Breast epithelium (tissue), 4 donors: Measurements from ENCODE around the gene PRMT9. TPM values are rescaled to one million over a fixed set of nuclear protein-coding genes. Genes with fewer than 3 reads are reported as not detected.

Experiments used
- DNase-seq, 2 donors: peaks; one replicate each; pipeline ENCODE4 v3.0.0-alpha.2; 2019; ENCODE audit warnings: low spot score in 2 of 2
- H3K27ac ChIP-seq, 2 donors: fragments of 200-600 bp; sonication (generic) in 1 of 2; one replicate each; pipeline ENCODE4 v1.5.1; 2016 to 2019; ENCODE audit warnings: mild to moderate bottlenecking in 1 of 2
- H3K27me3 ChIP-seq, 2 donors: fragments of 200-600 bp; sonication (generic) in 1 of 2; one replicate each; pipeline versions ENCODE4 v1.5.1 to v1.6.0; 2017 to 2019; ENCODE audit warnings: control low read depth in 1 of 2, mild to moderate bottlenecking in 1 of 2
- H3K36me3 ChIP-seq: fragments of 200-600 bp; one replicate; pipeline ENCODE4 v1.5.1; 2019
- H3K4me1 ChIP-seq, 2 donors: fragments of 200-600 bp; sonication (generic); one replicate each; pipeline ENCODE4 v1.5.1; 2016 to 2019; ENCODE audit warnings: control low read depth in 1 of 2
- H3K4me3 ChIP-seq, 3 donors: fragments of 200-600 bp; sonication (generic); 1 replicate in 2 of 3; 2 replicates in 1 of 3; pipeline ENCODE4 v1.5.1; 2016 to 2019; ENCODE audit warnings: mild to moderate bottlenecking in 3 of 3, moderate library complexity in 2 of 3
- H3K9me3 ChIP-seq, 2 donors: fragments of 200-600 bp; sonication (generic) in 1 of 2; one replicate each; pipeline ENCODE4 v1.5.1; 2016 to 2019; ENCODE audit warnings: control low read depth in 1 of 2
- CTCF ChIP-seq, 3 donors: fragments of 450-650 bp; IDR thresholded peaks; one replicate each; pipeline ENCODE4 v1.5.1; 2016 to 2017; ENCODE audit warnings: antibody characterized with exemption in 3 of 3, mild to moderate bottlenecking in 3 of 3, moderate library complexity in 3 of 3
- POLR2A ChIP-seq: fragments of 450-650 bp; IDR thresholded peaks from one replicate; pipeline ENCODE4 v1.6.1; 2016; ENCODE audit warnings: antibody characterized with exemption, mild to moderate bottlenecking, moderate library complexity
- POLR2AphosphoS5 ChIP-seq, 3 donors: sonication (generic); formaldehyde crosslinking; IDR thresholded peaks; one replicate each; pipeline ENCODE4 v1.6.1; 2017; ENCODE audit warnings: antibody characterized with exemption in 3 of 3
- intact Hi-C: fragments of 100-400 bp; cut with DNase I; formaldehyde crosslinking; loops from one replicate; pipeline ENCODE4 v1.15.1; 2023; ENCODE audit warnings: low total_unique reads
- total RNA-seq, 3 donors: library from RNA; depleted of rRNA; stranded (reverse); fragments of >200 nt; gene quantifications; one replicate each; pipeline ENCODE4 v1.1.0, GENCODE V29; 2016

Gene PRMT9
- total RNA-seq, 3 donors from 2014 or later: 7.8 to 21.8 (median 10.5) TPM

GRCh38 chr4:147616849-147617172, 67.2 kb downstream of the PRMT9 start:
- intact Hi-C loops: no loop called here
- peak overlapping the region; percentile 86 to 91 for H3K27ac ChIP-seq
- no peak for DNase-seq

GRCh38 chr4:147610686-147611085, 73.3 kb downstream of the PRMT9 start:
- H3K4me3 ChIP-seq: no peak overlapping the region

More at GRCh38 chr4:147616849-147617172, 67.2 kb downstream of the PRMT9 start:
- Histone ChIP-seq H3K4me1 (peaks cover 0 to 17% of the 10 kb centered on the region in 2 donors), H3K4me3 (peak overlapping the region; percentile 63 to 92 (median 87)), H3K27me3 (no peaks in the 10 kb centered on the region), H3K36me3 (no peaks in the 10 kb centered on the region), H3K9me3 (no peaks in the 10 kb centered on the region)
- TF ChIP-seq POLR2AphosphoS5 (IDR thresholded peaks at IDR 0.05) (no peak), POLR2A (no peak), CTCF (IDR thresholded peaks at IDR 0.05) (no peak)

GRCh38 chr4:147607471-147607870, 76.5 kb downstream of the PRMT9 start:
- intact Hi-C loops: no loop called here
- no peak overlapping the region for H3K27ac ChIP-seq
- H3K4me3 ChIP-seq: no peak overlapping the region
- H3K4me1 ChIP-seq: no peaks in the 10 kb centered on the region
- no peak for TF ChIP-seq CTCF (IDR thresholded peaks at IDR 0.05)
- TF ChIP-seq POLR2AphosphoS5 (IDR thresholded peaks at IDR 0.05): no peak
- no peak for TF ChIP-seq POLR2A
- no peaks in the 10 kb centered on the region for H3K36me3 ChIP-seq
- no peaks in the 10 kb centered on the region for H3K27me3 ChIP-seq
- DNase-seq: no peak
- H3K9me3 ChIP-seq: no peaks in the 10 kb centered on the region

More at GRCh38 chr4:147610686-147611085, 73.3 kb downstream of the PRMT9 start:
- H3K27ac ChIP-seq: no peak overlapping the region
- H3K36me3 ChIP-seq: no peaks in the 10 kb centered on the region
- no peaks in the 10 kb centered on the region for H3K4me1 ChIP-seq
- H3K27me3 ChIP-seq: no peaks in the 10 kb centered on the region
- intact Hi-C loops: no loop called here
- no peak for DNase-seq
- no peaks in the 10 kb centered on the region for H3K9me3 ChIP-seq
- TF ChIP-seq POLR2AphosphoS5 (IDR thresholded peaks at IDR 0.05) (no peak), CTCF (IDR thresholded peaks at IDR 0.05) (no peak), POLR2A (no peak)

GRCh38 chr4:147605499-147605898, 78.5 kb downstream of the PRMT9 start:
- no peak for DNase-seq
- no peak for TF ChIP-seq CTCF (IDR thresholded peaks at IDR 0.05)
- no peak for TF ChIP-seq POLR2A
- TF ChIP-seq POLR2AphosphoS5 (IDR thresholded peaks at IDR 0.05): no peak
- H3K4me1 ChIP-seq: no peaks in the 10 kb centered on the region
- H3K36me3 ChIP-seq: no peaks in the 10 kb centered on the region
- H3K27me3 ChIP-seq: no peaks in the 10 kb centered on the region
- H3K4me3 ChIP-seq: no peak overlapping the region
- no peaks in the 10 kb centered on the region for H3K9me3 ChIP-seq
- intact Hi-C loops: no loop called here
- no peak overlapping the region for H3K27ac ChIP-seq

- H3K27ac ChIP-seq: no peak overlapping the region
- H3K36me3 ChIP-seq: no peaks in the 10 kb centered on the region
- H3K27me3 ChIP-seq: no peaks in the 10 kb centered on the region
- H3K4me3 ChIP-seq: no peak overlapping the region
- no peaks in the 10 kb centered on the region for H3K9me3 ChIP-seq
- intact Hi-C loops: no loop called here
- H3K4me1 ChIP-seq: no peaks in the 10 kb centered on the region
- TF ChIP-seq POLR2A: no peak
- no peak for TF ChIP-seq CTCF (IDR thresholded peaks at IDR 0.05)
- TF ChIP-seq POLR2AphosphoS5 (IDR thresholded peaks at IDR 0.05): no peak
- DNase-seq: no peak
Measured at GRCh38 chr4:147599769-147600168, 84.2 kb downstream of the PRMT9 start.
